Activated CD4-positive, alpha-beta memory T cell treated with anti-CD3 and anti-CD28 coated beads for 36 hours (primary cell): ENCODE measurements around the gene TAS2R39. TPM values are rescaled to one million over a fixed set of nuclear protein-coding genes. Genes with fewer than 3 reads are reported as not detected.

Experiments used
- total RNA-seq, 2 experiments: library from RNA; stranded (reverse); gene quantifications; one replicate each; pipeline ENCODE4 v1.2.3, GENCODE V29; 2021

Gene TAS2R39
- total RNA-seq, 2 experiments from 2014 or later, result not detected

Other genes with a start within 250 kb of the TAS2R39 start
- not detected for gene TRPV5, start 249.7 kb upstream of the TAS2R39 start, total RNA-seq
- gene LLCFC1, start 243.9 kb upstream of the TAS2R39 start, total RNA-seq, result not detected
- under 1 TPM; 0.34 to 0.55 TPM for gene KEL, start 221.1 kb upstream of the TAS2R39 start, total RNA-seq
- gene OR9A2, start 156.3 kb upstream of the TAS2R39 start, total RNA-seq, result not detected
- gene OR6V1, start 131.1 kb upstream of the TAS2R39 start, total RNA-seq, result not detected
- not detected for gene PIP, start 51.3 kb upstream of the TAS2R39 start, total RNA-seq
- not detected for gene TAS2R40, start 38.6 kb downstream of the TAS2R39 start, total RNA-seq
- 100 to 1,000 TPM; 218 to 224 TPM for gene GSTK1, start 80.0 kb downstream of the TAS2R39 start, total RNA-seq
- gene TMEM139, start 101.5 kb downstream of the TAS2R39 start, total RNA-seq, result under 1 TPM; 0.29 to 0.70 TPM
- 100 to 1,000 TPM; 117 to 129 TPM for gene CASP2, start 104.9 kb downstream of the TAS2R39 start, total RNA-seq
- gene CLCN1, start 132.7 kb downstream of the TAS2R39 start, total RNA-seq, result under 1 TPM in 1 of 2 experiments, not detected in 1; 0.17 TPM
- gene FAM131B, start 179.3 kb downstream of the TAS2R39 start, total RNA-seq, result 1 to 10 TPM; 1.9 to 2.3 TPM
- 100 to 1,000 TPM; 137 to 140 TPM for gene ZYX, start 197.9 kb downstream of the TAS2R39 start, total RNA-seq
- gene EPHA1, start 225.4 kb downstream of the TAS2R39 start, total RNA-seq, result 1 to 10 TPM; 2.9 to 4.3 TPM